Activated CD4-positive, CD25-positive, alpha-beta regulatory T cell (primary cell): ENCODE measurements around the gene C19orf25.
"Not testable (repeated sequence)": the region's sequence is repeated elsewhere in the genome, so short reads cannot be mapped to it uniquely, and the experiment has no call there.

Source experiments
- DNase-seq, 4 experiments: peaks; one replicate each; lab custom pipeline; 2025; lab: John Stamatoyannopoulos, UW

Gene C19orf25

DNA sequence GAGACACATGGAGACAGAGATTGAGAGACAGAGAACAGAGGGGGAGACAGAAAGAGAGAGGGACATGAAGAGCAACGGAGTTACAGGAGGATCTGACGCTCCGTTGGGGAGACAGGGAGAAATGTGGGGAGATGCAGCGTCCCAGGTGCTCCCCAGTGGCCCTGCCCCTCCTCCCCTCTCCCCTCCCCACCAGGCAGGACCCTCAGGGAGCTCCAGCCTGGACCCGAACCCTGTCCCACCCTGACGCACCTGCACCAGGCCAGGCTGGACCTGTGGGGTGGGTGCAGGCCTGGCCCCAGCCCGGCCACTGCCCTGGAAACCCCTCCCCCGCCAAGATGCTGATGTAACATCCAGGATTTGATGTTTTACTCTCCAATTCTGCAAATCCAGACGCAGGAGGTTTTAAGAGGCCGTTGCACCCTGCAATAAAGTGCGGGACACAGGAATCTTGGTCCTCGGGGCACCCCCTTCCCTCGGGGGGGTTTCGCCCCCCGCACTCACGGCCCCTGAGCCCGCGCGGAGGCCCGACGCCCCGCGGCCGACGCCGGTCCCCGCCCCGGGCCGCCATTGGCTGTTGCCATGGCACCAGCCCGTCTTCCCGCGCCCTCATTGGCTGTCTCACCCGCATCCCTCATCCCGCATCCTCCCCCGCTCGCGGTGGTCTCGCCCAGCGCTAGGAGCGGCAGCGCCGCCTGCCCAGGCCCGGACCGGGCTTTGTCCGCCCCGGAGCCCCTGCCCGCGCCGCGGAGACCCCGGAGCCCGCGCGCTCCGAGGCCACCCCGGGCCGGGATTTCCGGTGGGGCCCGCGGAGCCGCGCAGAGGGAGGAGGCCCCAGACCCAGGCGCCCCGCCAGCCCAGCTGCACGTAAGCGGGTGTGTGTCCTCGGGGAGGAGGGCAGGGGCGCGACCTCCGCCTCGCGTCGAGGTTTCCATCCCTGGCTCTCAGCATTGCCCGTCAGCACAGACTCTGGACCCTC lies 29.3 kb downstream of the C19orf25 start, which contains the start of gene APC2:
APC2 (plus strand) TSS at position 655 of the 976 bp plus-strand sequence. CDS start 2,881 bp downstream, outside the sequence.
- no peak for DNase-seq

DNA sequence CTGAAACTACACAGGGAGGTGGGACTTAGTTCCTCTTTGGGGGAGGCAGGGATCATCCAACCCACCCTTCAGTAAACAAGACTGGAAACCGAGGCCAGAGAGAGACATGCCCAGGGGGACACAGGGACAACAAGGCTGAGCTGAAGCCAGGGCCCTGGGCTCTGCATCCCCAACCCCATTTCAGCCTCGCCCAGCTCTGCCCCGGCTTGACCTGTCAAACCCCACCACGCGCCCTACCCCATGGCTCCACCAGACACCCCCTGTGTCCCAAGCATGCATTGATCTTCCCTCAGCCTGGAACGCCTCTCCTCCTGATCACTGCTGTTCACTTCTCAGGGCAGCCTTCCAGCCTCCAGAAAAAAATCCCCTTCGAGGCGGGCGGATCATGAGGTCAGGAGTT lies 31.1 kb downstream of the C19orf25 start:
- DNase-seq = no peak

DNA sequence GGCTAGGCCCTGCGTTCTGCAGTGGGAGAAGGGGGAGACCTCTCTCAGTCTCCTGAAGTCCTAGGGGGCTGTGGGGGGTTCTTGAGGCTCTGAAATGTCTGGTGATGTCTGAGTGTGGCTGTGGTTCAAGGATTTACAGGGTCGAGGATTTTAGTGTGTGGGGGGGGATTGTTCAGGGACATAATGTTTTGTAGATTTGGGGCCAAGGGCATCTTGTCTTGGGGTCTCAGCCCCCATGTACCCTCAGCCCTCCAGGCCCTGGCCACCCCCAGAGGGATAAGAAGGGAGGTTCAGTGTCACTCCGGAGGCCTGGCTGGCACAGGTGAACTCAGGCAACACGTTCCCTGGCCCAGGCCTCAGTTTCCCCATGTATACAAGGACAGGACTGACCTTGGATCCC lies 31.5 kb downstream of the C19orf25 start:
- no peak for DNase-seq

DNA sequence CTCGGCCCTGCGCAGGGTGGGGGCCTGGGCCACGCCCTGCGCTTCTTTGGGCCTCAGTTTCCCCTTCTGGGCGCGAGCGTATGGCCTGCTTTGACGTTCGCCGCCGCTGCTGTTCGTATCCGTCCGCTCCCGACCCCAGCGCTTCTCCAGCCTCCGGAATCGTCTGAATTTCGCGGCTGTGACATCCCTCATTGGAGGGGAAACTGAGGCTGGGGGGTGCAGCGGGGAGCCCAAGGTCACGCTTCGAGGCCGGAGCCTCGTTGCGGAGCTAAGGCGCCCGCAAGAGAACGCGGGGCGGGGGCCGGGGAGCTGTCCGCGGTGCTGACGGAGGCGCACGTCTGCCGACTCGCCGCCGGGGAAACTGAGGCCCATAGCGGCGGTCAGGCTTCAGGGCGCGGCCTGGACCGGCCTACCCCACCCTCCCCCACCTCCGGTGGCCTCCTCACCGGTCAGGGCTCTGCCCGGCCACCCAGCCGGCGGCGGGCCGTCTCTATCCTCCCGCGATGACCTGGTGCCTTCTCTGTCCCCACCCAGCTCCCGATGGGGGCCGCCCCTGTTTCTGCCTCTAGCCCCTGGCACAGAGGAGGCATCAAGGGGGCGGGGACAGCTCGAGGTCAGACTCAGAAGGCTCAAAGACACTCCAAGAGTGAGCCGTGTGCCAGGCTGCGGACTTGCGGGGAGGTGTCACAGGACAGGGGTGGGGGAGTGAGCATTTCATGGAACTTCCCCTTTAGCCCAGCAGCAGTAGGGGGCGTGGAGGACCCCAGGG lies 32.1 kb downstream of the C19orf25 start:
- DNase-seq = no peak

DNA sequence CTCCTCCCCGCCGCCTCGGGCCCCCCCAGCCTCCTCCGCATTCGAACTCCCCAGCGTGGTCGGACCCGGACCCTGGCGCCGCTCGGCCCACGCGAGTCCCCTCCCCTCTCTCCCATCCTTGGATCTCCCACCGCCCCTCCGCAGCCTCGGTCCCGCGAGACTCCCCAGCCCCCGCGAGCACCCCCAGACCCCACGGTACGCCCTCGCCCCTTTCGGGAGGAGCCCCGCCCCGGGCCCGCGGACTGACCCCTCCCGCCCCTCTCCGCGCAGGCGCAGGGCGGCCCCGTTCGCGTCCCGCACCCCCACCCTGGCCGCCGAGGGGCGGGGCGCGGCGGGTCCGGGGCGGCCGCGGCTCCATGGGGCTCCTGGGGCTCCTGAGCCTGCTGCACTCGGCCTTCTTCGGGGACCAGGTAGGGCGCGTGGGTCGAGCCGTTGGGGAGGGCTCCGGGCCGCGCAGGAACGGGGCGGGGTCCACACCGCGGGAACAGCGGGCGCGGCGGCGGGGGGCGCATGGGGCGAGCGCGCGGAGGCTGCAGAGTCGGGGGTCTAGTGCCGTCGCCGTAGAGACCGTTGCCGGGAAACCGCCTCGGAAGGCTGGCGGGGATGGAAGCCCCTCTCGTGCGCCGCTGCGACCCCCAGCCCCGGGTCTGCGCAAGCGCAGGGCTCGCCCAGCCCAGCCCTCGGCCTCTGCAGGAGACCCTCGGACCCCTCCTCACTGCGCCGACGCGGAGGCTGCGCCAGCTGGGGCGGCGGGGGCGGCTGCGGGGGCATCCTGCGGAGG lies 32.9 kb downstream of the C19orf25 start:
- no peak for DNase-seq

DNA sequence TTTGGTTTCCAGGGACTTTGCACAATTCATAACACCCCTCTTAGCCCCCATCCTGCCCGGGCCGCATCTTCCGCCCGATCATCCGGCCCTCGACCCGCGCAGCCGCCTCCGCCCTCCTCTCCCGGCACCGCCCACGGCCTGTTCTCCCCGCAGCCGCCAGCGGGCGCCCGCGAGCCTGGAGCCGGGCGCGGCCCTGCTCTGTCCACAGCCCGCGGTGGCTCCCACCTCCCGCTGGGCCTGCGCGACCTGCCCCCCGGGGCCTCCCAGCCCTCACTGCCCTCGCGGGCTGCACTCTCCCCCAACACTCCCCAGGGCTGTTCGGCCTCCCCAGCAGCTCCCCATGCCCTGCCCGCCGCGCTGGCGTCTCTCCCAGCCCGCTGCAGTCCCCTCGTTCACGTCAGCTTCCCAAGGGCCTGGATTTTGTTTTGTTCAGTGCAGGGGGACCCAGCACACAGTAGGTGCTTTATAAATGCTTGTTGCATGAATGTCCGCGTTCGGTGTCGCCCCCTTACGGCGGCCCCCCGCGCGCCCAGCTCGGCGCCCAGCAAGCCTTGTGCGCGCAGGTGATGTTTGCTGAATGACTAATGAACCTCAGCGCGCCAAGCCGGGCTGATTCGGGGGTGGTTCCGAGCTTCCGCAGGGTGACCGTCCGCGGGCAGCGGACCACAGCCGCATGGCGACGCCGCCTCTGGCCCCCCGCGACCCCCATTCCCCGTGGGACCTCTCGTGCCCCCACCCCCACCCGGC lies 33.7 kb downstream of the C19orf25 start:
- peak; percentile 58 to 68 (median 61) for DNase-seq

DNA sequence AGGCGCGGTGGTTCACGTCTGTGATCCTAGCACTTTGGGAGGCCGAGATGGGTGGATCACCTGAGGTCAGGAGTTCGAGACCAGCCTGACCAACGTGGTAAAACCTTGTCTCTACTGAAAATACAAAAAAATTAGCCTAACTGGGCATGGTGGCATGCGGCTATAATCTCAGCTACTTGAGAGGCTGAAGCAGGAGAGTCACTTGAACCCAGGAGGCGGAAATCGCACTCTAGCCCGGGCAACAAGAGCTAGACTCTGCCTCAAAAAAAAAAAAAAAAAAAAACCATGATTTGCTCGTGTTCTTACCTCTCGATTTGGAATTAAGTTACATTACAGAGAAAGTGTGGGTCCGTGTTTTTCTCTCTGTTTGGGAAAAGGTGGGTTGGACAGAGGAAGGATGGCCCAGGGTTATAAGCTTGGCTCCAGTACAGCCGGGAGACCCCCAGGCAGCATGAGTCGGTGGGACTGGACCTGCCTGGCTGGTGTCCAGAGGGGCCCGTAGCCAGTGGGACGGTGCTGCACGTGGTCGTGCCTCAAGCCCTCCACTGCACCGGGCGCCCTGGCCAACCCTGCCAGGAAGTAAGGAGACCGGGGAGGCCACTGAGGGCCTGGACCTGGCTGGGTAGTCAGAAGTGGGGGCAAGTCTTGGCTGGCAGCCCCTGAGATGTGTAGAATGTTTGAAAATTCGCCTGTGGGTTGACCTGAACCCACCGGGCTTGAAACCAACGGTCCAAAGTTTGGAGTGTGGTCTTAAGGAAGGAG lies 37.2 kb downstream of the C19orf25 start:
- DNase-seq = no peak

DNA sequence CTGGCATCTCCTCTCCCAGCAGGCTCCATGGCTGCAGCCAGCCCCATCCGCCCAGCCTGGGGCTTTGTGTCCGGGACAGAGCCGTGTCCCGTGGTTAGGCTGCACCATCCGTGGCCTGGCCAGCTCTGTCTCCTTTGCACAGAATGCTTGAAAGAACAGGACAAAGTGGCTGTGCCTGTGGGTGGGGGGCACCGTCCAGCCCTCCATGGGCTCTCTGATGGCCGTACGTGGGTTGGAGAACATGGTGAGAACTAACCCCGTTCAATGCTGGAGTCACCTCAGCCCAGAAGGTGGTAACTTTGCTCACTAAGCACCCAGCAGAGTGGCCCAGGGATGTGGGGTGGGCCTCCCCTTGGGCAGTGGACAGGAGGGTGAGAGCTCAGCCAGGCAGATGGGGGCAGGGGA lies 38.0 kb downstream of the C19orf25 start:
- DNase-seq = no peak

DNA sequence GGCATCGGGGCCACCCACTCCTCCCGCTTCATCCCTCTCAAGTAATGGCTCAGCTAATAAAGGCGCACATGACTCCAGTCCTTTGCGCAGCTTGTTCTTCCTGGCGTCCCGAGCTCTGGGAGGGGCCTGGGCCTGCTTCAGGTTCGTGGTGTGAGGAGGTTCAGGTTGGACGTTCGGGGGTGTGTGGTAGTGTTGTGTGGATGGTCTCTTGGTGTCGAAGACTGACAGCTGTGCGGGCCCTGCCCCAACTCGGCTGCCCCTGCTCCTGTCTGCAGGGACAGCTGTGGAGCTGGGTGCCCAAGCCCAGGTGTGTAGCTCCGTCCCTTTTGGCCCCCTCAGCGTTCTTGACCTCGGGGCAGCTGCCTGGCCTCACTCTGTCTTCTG lies 38.6 kb downstream of the C19orf25 start:
- no peak for DNase-seq

DNA sequence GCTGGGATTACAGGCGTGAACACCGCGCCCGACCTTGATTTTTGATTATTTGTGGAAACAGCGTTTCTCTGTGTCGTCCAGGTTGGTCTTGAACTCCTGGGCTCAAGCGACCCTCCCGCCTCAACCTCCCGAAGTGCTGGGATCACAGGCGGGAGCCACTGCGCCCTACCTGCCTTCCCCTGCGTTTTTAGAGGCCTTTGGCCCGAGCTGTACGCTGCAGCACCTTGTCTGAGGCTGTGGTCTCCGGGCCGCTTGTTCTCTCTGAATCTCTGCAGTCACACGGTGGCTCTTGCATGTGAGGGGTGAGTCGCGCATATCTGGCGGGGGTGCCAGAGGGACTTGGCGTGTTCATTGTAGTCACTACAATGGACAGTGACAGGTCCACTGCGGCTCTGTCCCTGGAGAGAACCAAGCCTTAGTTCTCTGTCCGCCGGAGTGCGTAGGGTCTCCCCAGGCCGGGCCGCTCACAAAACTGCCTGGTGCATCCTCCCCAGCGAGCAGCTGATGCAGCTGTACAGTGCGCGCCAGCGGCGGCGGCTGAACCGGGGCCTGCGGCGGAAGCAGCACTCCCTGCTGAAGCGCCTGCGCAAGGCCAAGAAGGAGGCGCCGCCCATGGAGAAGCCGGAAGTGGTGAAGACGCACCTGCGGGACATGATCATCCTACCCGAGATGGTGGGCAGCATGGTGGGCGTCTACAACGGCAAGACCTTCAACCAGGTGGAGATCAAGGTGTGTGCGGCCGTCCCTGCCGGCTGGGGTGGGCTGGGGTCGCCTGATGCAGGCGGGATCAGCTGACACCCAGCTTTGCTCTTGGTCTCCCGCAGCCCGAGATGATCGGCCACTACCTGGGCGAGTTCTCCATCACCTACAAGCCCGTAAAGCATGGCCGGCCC lies 39.2 kb downstream of the C19orf25 start:
- not testable (repeated sequence) for DNase-seq

DNA sequence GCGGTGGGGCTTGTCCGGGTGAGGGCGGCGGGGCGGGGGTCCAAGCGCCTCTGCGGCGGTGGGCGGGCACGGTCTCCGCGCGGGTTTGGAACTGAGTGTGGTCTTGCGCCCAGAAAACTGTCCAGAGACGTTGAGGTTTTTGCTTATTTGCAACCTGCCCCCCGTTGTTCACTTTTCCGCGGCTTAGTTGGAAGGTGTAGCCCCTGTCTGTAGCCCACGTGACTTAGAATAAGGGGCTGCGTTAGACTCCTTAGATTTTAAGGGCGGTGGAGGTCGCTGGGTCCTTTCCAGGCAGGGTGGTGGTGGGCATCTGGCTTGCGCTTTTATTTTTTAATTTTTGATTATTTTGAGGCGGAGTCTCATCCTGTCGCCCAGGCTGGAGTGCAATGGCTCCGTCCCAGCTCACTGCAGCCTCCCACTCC lies 40.1 kb downstream of the C19orf25 start:
- DNase-seq = no peak

DNA sequence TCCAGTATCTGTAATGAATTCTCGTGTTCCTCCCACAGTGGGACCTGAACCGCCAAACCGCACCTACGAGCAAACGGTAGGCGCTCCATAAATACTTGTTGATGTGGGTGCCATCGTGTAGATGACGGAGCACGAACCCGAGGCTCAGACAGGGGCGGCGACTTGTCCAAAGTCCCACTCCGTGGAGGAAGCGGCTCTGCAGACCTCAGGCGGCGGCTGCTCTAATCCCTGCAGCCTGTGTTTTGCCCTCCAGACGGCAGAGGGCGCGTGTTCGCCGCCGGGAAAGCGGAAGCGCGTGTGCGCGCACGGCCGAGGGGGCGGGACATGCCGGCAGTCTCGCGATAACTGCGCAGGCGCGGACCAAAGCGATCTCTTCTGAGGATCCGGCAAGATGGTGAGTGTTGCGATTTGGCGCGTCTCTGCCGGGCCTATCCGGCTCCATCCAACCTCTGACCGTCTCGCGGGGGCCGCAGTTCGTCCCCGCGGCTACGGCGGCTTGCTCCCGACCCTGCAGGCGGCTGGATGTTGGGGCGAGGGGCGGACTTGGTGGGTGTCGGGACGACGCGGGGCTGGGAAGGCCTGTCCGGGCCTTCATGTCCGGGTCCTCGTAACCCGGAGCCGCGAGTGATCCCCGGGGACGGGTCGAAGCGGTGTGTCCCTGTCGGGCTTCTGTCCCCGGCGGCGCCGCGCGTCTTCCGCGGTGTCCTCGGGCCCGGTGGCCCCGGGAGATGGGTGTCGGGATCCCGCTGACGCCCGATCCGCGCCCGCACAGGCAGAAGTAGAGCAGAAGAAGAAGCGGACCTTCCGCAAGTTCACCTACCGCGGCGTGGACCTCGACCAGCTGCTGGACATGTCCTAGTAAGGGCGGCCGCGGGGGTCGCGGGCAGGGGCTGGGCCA lies 40.7 kb downstream of the C19orf25 start, which contains the start of gene RPS15:
RPS15 (plus strand) TSS at position 362 of the 898 bp plus-strand sequence; CDS start at position 392, 30 bp downstream.
- peak; percentile 86 to 91 (median 90) for DNase-seq

DNA sequence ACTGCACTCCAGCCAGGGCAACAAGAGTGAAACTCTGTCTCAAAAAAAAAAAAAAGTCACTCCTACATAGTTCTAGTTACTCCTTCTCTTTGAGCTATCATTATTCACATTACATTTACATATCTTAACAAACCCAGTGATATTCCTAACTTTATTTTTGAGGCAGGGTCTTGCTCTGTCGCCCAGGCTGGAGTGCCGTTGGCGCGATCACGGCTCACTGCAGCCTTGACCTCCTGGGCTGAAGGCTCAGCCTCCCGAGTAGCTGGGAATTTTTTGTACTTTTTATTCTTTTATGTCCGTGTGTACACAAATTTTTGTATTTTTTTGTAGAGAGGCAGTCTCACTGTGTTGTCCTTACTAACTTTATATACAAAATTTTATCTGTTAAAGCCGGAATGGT lies 41.4 kb downstream of the C19orf25 start:
- DNase-seq = no peak

DNA sequence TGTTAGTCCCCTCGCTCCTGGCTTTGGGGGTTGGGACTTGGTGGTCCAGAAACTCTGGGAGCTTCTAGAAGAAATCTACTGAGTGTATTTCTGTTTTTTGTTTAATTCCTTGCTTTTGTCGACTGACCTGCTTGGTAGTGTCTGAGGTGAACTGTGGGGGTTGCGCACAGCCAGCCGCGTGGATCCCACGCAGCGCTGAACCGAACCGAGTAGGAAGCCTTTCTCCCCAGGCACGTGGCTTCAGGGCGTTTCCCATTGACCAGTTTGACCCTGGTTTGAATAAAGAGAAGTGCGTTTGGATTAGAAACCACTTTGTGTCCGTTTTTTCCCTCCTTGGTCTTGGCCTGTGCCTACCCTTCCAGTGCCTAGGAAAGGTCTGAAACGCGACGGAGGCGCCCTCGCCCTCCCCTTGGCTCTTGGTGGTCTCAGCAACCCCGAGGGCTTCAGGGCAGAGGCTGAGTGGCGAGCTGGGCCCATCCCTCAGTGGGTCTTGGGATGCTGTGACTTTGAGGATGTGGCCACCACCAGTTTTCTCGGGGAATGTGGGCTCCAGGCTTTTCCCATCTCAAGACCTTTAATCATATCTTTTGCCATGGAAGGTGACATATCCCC lies 43.5 kb downstream of the C19orf25 start:
- DNase-seq = no peak

DNA sequence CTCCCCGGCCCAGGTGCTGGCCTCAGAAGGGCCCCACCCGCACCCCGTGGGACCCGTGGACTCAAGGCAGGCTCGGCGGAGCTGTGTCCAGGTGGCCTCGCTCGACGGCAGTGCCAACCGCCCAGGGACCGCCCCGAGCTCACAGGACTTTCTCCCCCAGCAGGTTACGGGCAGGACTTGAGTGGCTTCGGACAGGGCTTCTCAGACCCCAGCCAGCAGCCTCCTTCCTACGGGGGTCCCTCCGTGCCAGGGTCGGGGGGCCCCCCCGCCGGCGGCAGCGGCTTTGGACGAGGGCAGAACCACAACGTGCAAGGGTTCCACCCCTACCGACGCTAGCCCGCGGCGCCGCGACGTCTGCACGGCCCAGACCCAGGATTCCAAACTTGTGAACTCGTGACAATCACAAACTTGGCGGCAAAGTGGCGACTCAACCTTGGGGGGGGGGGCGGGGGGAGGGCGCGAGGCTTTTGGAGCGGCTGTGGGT lies 44.4 kb downstream of the C19orf25 start:
- DNase-seq = no peak

DNA sequence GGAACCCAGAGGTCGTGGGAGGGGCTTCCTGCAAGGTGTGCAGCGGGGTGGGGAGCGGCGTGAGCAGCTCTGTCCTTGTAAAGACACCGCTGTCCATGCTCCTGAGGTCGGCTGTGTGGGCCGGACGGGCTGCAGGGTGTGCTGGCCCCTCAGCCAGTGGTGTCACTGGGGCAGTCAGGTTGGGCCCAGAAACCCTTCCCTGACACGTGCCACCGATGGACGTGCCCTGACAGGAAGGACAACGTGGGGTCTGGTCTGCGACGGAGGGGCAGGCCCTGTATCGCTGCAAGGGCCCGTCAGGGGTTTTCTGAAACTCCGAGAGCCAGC lies 45.0 kb downstream of the C19orf25 start:
- DNase-seq = no peak

DNA sequence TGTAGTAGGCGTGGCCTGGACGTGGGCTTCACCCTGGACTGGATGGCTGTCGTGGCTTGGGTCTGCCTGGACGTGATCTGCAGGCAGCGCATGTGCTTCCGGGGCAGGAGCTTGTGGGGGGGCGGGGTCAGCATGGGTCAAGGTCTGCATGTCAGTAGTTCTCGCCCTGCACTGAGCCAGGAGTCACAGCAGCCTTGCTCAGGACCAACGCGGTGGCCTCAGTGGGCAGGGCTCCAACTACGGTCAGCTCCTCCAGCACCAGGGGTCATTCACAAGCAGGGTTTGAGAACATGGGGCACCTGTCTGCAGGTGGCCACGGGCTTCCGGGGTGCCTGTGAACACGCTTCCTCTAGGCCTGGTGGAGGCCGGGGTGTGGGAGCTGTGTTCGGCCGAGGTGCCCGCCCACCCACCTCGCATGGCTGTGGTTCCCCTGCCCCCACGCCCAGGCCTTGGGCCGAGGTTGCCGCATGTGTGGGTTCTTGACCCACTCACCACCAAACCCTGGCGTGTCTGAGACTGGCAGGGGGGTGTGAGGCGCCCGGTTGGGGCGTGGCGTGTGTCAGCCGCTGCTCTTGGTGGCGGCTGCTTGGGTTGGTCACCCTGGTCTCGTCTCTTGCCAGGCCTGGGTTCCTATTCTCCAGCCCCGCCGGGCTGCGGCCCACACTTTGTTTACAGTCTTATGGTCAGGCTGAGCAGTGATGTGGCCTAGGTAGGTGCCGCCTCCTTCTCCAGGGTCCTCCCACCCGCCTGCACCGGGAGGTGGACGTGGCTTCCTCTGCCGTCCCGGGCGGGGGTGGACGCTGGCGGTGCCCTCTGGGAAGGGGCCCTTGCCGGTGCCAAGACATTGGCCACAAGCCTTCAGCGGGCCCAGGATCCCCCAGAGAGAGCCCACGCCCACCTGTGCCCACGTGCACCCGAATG lies 45.6 kb downstream of the C19orf25 start:
- DNase-seq = no peak
